Measurements from ENCODE around the gene MCU. TPM values are rescaled to one million over a fixed set of nuclear protein-coding genes. Genes with fewer than 3 reads are reported as not detected.

The MCU gene
- total RNA-seq, 2 experiments from 2014 or later = 9.4 to 9.9 TPM

GRCh38 chr10:72828294-72828693 is 136.4 kb downstream of the MCU start:
- Histone ChIP-seq H3K4me2 (ENCODE audit: low read length) (no peak overlapping the region), H3K27ac (ENCODE audit: low read depth, low read length, poor library complexity, severe bottlenecking) (no peak overlapping the region), H3K36me3 (ENCODE audit: insufficient read depth, low read length) (no peaks in the 10 kb centered on the region), H3K79me2 (ENCODE audit: insufficient read depth, low read depth, low read length) (no peaks in the 10 kb centered on the region), H3K9me2 (ENCODE audit: insufficient read depth, low read length) (no peaks in the 10 kb centered on the region), H4K20me1 (ENCODE audit: insufficient read depth, low read length) (no peaks in the 10 kb centered on the region), H3K4me3 (ENCODE audit: low read depth, low read length, poor library complexity, severe bottlenecking) (no peak overlapping the region), H3K9me3 (ENCODE audit: low read length) (no peaks in the 10 kb centered on the region), H3K4me1 (ENCODE audit: insufficient read depth, low read length, poor library complexity, severe bottlenecking) (no peaks in the 10 kb centered on the region), H2AFZ (ENCODE audit: low read length) (no peak overlapping the region)
- intact Hi-C loops (cut with micrococcal nuclease; ENCODE audit: unreplicated experiment) = no loop called here
- ChIA-PET POLR2A (no interaction called here), CTCF (ENCODE audit: unreplicated experiment) (no interaction called here)
- no peak for TF ChIP-seq EZH2phosphoT487 (IDR thresholded peaks at IDR 0.05; ENCODE audit: borderline replicate concordance, low read depth, low read length)
- TF ChIP-seq, protein P1, sequence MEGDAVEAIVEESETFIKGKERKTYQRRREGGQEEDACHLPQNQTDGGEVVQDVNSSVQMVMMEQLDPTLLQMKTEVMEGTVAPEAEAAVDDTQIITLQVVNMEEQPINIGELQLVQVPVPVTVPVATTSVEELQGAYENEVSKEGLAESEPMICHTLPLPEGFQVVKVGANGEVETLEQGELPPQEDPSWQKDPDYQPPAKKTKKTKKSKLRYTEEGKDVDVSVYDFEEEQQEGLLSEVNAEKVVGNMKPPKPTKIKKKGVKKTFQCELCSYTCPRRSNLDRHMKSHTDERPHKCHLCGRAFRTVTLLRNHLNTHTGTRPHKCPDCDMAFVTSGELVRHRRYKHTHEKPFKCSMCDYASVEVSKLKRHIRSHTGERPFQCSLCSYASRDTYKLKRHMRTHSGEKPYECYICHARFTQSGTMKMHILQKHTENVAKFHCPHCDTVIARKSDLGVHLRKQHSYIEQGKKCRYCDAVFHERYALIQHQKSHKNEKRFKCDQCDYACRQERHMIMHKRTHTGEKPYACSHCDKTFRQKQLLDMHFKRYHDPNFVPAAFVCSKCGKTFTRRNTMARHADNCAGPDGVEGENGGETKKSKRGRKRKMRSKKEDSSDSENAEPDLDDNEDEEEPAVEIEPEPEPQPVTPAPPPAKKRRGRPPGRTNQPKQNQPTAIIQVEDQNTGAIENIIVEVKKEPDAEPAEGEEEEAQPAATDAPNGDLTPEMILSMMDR (conservative IDR thresholded peaks at IDR 0.05; ENCODE audit: low read length) = no peak
- BruUV-seq (replicated peaks) = no TSS peak
- no peak for DNase-seq (ENCODE audit: low spot score)

DNA sequence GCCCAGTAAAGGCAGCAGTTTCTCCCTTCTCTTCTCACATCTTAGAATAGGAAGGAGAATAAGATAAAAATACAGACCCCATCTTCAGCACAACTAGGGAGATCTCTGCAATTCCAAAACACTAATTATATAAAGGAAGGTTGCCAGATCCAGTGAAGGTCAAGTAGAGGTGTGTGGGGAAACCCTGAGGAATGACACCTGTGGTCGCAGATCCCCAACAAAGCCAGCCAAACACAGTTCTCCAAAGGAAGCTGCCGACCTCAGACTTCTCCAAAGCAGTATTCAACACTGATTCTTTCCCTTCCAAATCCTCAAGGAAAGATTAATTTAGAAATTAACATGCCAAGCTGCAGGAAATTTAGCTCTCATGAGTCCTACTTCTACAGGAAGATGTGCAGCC is 138.7 kb downstream of the MCU start:
- no TSS peak for BruUV-seq (replicated peaks)
- H2AFZ ChIP-seq (ENCODE audit: low read length) = no peak overlapping the region
- H3K79me2 ChIP-seq (ENCODE audit: insufficient read depth, low read depth, low read length) = no peaks in the 10 kb centered on the region
- H3K27ac ChIP-seq (ENCODE audit: low read depth, low read length, poor library complexity, severe bottlenecking) = no peak overlapping the region
- H3K4me2 ChIP-seq (ENCODE audit: low read length) = no peak overlapping the region
- no peak for TF ChIP-seq EZH2phosphoT487 (IDR thresholded peaks at IDR 0.05; ENCODE audit: borderline replicate concordance, low read depth, low read length)
- TF ChIP-seq, protein P1 (conservative IDR thresholded peaks at IDR 0.05; ENCODE audit: low read length) = no peak
- no peaks in the 10 kb centered on the region for H3K36me3 ChIP-seq (ENCODE audit: insufficient read depth, low read length)
- no peak for DNase-seq (ENCODE audit: low spot score)
- ChIA-PET POLR2A (no interaction called here), CTCF (ENCODE audit: unreplicated experiment) (no interaction called here)
- no peaks in the 10 kb centered on the region for H3K9me3 ChIP-seq (ENCODE audit: low read length)
- H3K4me1 ChIP-seq (ENCODE audit: insufficient read depth, low read length, poor library complexity, severe bottlenecking) = no peaks in the 10 kb centered on the region
- intact Hi-C loops (cut with micrococcal nuclease; ENCODE audit: unreplicated experiment) = loop anchor here (10.0 kb wide), 1 partner anchor 136 kb away; the partner anchor contains the start of gene MCU
- no peaks in the 10 kb centered on the region for H3K9me2 ChIP-seq (ENCODE audit: insufficient read depth, low read length)
- H3K4me3 ChIP-seq (ENCODE audit: low read depth, low read length, poor library complexity, severe bottlenecking) = no peak overlapping the region
- H4K20me1 ChIP-seq (ENCODE audit: insufficient read depth, low read length) = no peaks in the 10 kb centered on the region

DNA sequence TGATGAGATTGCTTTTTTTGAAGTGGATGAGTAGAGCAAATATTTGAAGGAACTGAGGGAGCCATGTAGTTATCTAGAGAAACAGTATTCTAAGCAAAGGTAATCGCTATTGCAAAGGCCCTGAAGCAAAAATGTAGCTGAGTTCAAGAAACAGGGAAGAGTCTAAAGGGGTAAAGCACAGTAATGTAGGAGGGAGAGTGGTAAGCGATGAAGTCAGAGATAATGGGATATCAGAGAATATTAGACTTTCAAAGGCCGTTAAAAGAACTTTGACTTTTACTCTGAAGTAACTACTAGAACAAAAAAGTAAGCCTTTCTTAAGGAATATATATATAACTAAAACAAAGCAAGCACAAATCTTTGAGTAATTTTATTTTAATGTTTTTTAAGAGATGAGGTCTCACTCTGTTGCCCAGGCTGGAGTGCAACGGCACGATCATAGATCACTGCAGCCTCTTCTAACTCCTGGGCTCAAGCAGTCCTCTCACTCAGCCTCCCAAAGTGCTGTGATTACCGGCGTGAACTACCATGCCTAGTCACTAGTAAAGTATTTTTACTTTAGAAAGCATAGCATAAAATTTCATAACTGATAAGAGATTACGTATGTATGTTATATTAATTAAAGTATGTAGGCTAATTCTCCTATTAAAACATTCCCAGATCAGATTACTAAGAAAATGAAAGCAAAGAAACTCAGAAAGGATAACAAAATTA is 139.9 kb downstream of the MCU start:
- Histone ChIP-seq H3K27ac (ENCODE audit: low read depth, low read length, poor library complexity, severe bottlenecking) (no peak overlapping the region), H4K20me1 (ENCODE audit: insufficient read depth, low read length) (no peaks in the 10 kb centered on the region), H3K36me3 (ENCODE audit: insufficient read depth, low read length) (no peaks in the 10 kb centered on the region), H3K4me1 (ENCODE audit: insufficient read depth, low read length, poor library complexity, severe bottlenecking) (no peaks in the 10 kb centered on the region), H3K4me2 (ENCODE audit: low read length) (no peak overlapping the region), H3K79me2 (ENCODE audit: insufficient read depth, low read depth, low read length) (no peaks in the 10 kb centered on the region), H3K4me3 (ENCODE audit: low read depth, low read length, poor library complexity, severe bottlenecking) (no peak overlapping the region), H3K9me3 (ENCODE audit: low read length) (no peaks in the 10 kb centered on the region), H3K9me2 (ENCODE audit: insufficient read depth, low read length) (no peaks in the 10 kb centered on the region), H2AFZ (ENCODE audit: low read length) (no peak overlapping the region)
- no peak for DNase-seq (ENCODE audit: low spot score)
- BruUV-seq (replicated peaks) = no TSS peak
- CTCF ChIA-PET (ENCODE audit: unreplicated experiment) = no interaction called here
- intact Hi-C loops (cut with micrococcal nuclease; ENCODE audit: unreplicated experiment) = loop anchor here (10.0 kb wide), 1 partner anchor 137 kb away; the partner anchor contains the start of gene MCU
- POLR2A ChIA-PET = interaction anchor here (0.6 kb wide), 1 partner anchor 246 kb away, joined by 4 read pairs; no protein-coding TSS in a partner anchor
- TF ChIP-seq, protein P1 (conservative IDR thresholded peaks at IDR 0.05; ENCODE audit: low read length) = no peak
- no peak for TF ChIP-seq EZH2phosphoT487 (IDR thresholded peaks at IDR 0.05; ENCODE audit: borderline replicate concordance, low read depth, low read length)
